GM21737 (cell line): ENCODE results near the gene PNPLA3.

Source experiments
- ATAC-seq: cut with Tn5 transposase; IDR thresholded peaks from one replicate; pipeline ENCODE4 v1.9.1; 2021; ENCODE audit warnings: mild to moderate bottlenecking, moderate library complexity; ENCODE audit not compliant: unreplicated experiment

Gene PNPLA3

DNA sequence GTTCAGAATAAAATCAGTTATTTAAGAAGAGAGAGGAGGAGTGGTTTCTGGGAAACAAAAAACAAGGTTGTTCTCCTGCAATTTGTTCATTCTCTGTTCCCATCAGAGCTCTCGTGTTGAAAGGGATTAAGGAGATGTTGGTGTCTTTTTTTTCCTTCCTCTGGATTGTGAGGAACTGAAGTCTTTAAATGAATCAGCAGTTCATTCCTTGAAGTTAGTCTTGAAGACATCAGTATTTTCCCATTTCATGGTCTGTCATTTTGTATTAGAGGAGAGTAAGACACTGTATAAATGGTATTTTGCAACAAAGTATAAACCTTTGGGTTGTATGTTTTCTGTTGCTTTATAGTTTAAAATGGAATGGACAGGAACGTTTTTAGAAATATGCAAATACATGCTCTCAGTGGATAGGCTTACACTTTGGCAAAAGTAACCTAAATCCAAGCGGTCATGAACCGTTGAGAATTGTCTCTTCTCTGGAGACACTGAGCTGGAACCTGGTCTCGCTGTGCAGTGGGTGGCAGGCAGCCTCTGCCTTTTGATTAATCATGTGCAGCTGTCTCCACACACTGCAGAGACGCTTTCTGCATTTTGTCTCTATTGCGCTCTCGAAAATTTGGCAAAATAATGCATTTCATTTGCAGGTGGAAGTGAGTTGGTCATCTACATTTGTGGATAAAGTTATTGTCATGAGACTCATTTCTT, 64.7 kb downstream of the PNPLA3 start:
- ATAC-seq, result no peak

DNA sequence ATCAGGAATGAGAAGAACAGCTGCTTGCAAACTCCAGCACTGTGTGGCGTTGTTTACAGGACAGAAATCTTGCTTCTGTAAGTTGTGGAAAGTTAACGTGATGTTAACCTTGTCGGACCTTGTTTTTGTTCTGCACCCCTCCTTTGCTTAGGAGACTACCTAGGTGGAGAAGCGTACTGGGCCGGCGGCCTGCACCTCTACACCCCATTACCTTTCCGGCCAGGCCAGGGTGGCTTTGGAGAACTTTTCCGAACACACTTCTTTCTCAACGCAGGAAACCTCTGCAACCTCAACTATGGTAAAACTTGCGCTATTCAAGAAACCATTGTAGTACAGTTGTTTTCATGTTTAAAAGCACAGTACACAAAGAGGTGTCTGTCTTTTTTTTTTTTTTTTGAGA, 65.4 kb downstream of the PNPLA3 start:
- no peak for ATAC-seq

DNA sequence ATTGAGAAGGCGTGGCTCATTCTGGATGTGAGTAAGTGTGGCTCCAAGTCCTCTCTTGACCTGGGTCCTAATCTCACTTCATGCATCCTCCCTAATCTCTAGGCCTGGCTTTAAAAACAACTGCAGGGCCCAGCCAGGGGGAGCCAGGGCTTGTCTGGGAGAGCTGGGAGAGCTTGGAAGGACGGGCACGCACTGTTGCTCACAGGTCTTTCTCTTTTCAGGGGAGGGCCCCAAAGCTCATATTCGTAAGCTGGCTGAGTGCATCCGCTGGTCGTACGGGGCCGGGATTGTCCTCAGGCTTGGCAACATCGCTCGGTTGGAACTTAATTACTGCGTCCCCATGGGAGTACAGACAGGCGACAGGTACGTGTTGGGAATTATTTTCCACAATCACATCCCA, 66.4 kb downstream of the PNPLA3 start:
- no peak for ATAC-seq

DNA sequence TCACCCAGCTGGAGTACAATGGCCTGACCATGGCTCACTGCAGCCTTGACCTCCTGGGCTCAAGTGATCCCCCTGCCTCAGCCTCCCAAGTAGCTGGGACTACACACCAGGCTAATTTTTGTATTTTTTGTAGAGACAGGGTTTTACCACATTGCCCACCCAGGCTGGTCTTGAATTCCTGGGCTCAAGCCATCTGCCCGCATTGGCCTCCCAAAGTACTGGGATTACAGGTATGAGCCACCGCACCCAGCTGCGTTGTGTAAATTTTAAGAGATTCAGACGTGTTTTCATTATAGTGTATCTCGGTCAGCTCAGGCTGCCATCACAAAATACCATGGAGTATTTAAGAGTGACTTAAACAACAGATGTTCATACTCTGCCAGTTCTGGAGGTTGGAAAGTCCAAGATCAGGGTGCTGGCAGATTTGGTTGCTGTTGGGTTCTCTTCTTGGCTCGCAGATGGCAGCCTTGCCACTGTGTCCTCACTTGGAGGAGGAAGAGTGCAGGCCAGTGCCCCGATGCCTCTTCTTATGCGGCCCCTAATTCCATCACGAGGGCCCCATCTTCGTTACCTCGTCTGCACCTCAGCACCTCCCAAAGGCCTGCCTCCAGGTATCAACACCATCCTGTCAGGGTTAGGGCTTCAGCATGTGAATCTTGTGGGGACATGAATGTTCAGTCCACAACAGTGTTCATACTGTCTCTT, 67.9 kb downstream of the PNPLA3 start:
- ATAC-seq, result no peak

DNA sequence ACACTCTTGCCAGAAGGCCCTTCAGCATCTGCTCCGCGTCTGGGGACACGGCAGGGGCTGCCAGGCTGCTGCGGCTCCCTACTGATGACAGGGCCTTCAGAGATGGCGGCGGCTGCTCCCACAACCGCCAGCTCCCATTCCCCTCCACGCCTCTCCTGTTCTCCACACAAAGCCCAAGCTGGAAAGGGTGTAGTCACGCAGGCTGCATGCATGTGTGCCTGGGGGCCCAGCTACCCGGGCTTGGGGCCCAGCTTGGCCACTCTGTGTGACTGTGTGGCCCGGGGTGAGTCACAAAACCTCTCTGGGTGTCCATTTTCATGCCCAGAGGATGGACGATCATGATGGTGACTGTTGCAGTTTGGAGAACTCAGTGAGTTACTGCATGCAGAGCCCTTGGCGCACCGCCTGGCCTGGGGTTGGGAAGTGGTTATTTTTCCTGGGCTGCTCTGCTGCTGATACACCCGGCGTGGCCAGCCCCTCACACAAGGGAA, 68.8 kb downstream of the PNPLA3 start:
- ATAC-seq, result no peak

DNA sequence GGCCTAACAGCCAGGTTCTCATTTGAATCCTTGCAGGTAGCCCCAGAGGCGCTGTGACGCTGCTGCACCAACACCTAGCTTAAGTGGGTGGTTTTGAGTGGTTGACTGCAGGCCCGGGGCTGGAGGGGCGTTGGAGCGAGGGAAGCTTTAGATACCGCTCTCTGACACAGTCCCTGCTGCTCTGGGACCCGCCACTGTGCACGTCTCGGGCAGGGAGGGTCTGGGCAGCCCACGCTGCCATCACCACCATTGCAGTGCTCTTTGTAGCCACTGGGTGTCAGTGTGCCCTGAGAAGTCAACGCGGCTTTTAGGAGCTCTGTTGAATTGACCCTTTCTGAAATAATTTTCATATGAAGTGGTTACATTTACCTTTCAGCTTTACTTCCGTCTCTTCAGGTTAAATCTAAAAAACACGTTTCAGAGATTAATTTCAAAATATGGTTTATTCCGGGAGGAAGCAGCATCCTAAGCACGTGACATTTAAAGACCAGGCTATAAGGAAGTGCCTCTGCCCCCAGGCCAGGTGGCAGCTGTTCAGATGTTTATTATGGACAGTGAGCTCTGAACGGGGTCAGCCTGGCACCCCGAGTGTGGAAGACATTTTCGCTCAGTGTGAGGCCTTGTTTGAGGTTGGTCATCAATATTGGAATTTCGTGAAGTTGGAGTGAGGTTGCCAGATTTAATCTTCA, 69.6 kb downstream of the PNPLA3 start:
- no peak for ATAC-seq

DNA sequence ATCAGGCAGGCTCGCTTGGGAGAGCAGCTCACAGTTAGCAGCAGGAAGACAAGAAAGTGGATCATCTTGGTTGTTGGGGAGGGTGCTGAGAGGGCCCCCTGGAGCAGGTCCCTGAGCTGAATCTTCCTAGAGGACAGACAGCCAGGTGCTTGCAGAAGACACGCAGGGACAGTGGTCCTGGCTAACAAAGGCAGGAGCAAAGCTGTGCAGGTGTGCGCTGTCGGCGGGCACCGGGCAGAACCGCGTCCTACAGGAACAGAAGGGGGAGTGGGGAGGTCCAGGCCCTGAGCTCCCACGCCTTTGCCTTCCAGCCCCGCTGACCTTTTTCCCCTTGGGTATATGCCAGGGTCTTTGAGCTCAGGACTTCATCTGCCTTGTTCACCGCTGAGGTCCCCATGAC, 70.4 kb downstream of the PNPLA3 start:
- no peak for ATAC-seq

DNA sequence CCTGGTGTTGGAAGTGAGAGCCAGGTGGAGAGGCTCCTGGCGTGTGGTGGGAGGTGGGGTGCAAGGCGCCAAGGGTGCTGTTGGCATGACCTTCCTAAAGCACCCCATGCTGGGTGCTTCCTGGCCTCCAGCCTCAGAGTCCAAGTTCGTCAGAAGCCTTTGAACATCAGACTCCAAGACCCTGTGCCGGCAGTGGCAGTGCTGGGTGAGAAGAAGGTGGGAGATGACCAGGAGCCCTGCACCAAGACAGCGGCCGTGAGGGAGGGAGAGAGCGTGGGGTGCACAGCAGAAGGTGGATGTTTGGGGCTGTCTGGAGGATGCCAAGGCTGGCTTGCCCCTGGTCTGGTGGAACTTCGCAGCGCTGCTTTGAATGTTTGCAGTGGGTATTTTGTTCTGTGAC, 70.8 kb downstream of the PNPLA3 start:
- ATAC-seq, result no peak

DNA sequence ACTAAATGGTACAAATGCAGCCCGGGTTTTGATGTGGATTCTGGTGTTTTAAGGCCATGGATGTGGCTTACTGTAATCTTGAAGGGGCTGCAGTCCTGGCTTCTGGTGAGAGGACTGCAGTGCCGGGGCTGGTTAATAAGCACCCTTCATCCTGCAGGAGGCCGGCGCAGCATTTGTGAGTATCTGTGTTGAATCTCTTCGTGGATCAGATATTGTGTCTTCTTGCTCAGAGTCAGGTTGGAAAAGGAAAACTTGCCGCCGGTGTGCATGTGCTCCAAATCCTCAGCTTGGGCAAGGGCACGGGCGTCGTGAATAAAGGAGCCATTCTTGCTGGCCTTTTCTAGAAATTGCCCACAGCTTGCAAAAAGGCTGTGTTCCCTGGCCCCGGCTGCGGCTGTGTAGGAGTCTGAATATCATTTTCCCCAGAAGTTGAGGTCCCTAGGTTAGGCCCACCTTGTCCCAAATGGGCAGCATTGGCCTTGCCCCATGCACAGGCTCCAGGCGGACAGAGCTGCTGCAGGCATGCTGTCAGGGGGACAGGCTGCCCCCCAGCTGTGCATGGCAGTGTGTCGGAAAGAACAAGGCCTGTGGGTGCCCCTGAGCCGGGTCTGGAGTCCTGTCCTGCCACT, 71.6 kb downstream of the PNPLA3 start:
- ATAC-seq, result no peak

DNA sequence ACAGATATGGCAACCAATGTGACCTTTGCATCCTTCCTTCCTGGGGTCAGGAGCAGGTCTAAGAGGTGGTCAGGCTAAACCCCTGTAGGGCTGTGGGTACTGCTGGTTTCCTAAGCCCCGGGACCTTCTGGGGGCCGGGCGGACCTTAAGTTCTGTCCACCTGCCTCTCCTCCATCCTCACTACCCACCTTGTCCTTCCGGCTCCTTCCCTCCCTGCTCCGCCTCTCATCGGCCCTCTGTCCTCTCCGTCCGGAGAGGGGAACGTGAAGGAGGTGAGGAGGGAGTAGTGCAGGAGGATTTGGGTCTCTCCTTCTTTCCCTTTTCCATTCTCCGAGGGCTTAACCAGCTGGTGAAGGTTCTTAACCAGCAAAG, 72.2 kb downstream of the PNPLA3 start:
- ATAC-seq, result no peak

DNA sequence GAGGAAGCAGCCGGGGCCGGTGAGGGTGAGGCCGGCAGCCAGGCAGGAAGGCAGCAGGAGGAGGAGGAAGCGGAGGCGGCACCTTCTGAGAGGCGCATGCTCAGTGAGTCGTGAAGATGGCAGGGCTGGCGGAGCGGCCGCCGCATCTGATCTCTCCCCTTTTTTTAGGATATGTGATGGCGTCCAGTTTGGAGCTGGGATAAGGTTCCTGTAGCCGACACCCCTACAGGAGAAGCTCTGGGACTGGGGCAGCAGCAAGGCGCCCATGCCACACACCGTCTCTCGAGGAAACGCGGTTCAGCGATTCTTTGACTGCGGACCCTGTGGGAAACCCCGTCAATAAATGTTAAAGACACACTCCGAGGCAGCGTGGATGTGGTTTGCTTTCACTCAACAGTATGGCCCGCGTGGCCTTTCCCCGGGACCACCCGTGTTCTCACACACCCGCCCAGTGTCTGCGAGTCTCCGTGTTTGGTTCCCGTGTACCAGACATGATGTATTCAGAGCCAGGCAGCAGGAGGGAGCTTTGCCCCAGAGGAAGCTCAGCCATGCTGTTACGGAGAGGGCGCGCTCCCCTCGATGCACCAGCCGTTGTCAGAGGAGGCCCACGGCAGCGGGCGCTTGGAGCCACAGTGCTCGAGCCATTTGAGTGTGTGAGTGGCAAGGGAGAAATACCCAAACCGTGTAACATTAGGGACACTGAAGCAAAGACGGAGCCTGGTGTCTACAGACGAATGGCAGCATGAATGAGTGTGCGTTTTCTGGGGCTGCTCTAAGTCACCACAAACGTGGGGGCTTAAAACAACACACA, 72.8 kb downstream of the PNPLA3 start:
- no peak for ATAC-seq

DNA sequence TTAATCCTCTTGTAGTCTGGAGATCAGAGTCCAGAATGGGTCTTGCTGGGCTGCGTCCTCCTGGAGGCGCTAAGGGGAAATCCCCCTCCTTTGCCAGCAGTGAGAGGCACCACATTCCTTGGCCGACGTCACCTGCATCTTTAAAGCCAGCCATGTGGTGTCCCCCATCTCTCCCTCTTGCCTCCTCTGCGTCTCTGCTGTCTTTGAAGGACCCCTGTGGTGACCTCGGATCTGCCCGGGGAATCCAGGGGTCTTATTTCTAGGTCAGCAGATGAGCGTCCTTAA, 73.3 kb downstream of the PNPLA3 start:
- no peak for ATAC-seq
